ENCODE measurements around the gene FAM180B. TPM values are rescaled to one million over a fixed set of nuclear protein-coding genes. Genes with fewer than 3 reads are reported as not detected.

Gene FAM180B
- total RNA-seq, 2 donors from 2014 or later: 0.20 TPM; not detected in 1

GRCh38 chr11:47571895-47572294 lies 14.6 kb upstream of the FAM180B start:
- Histone ChIP-seq H3K27me3 (ENCODE audit: control insufficient read depth, insufficient read depth, low read length, poor library complexity, severe bottlenecking) (no peaks in the 10 kb centered on the region), H3K9ac (ENCODE audit: extremely low read depth, low read length, poor library complexity, severe bottlenecking) (no peak overlapping the region), H3K27ac (ENCODE audit: low read depth, low read length) (no peak overlapping the region), H3K4me3 (ENCODE audit: low read length) (no peak overlapping the region), H3K36me3 (ENCODE audit: control insufficient read depth, insufficient read depth, low read length) (peaks cover 78% of the 10 kb centered on the region), H3K9me3 (ENCODE audit: control insufficient read depth, low read length) (no peaks in the 10 kb centered on the region), H3K4me1 (ENCODE audit: control insufficient read depth, insufficient read depth, low read length) (no peaks in the 10 kb centered on the region)
- Mint-ChIP-seq H3K27me3 (ENCODE audit: insufficient read depth) (no peaks in the 10 kb centered on the region), H3K9me3 (no peaks in the 10 kb centered on the region), H3K4me1 (no peaks in the 10 kb centered on the region), H3K36me3 (ENCODE audit: low read depth) (peaks cover 63% of the 10 kb centered on the region), H3K4me3 (no peak overlapping the region), H3K27ac (no peak overlapping the region)
- 86 to 100% methylated on average over 1 of the region's 1 CpG for WGBS, 2 experiments (ENCODE audit: insufficient coverage in 1 of 2, insufficient read length in 1 of 2)
- no peak for TF ChIP-seq CTCF (conservative IDR thresholded peaks at IDR 0.05)
- DNase-seq: no peak

DNA sequence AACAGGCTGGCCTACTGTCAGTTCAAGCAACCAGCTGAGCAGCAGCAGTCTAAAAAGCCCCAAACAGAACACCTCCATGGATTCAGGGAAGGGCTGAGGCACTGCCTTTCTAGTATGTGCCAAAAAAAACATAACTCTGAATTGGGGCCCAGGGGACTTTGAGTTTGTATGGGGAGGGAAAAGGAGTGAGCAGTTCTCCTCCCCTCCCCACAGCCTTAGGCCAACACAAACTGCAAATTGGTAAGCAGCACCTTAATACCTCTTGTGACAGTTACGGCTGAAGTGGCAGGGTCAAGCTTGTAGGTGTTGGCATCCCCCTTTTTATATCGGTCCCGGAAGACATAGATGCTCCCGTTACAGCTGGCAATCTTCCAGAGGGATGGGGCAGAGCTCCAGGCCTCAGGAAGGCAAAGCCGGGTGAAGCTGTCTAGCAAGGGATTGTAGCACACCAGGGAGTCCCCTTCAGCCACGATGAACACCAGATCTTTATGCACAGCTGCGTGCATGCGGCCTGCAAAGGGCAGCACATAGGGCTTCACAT lies 13.7 kb upstream of the FAM180B start:
- Histone ChIP-seq H3K9ac (ENCODE audit: extremely low read depth, low read length, poor library complexity, severe bottlenecking) (no peak overlapping the region), H3K4me3 (ENCODE audit: low read length) (no peak overlapping the region), H3K27me3 (ENCODE audit: control insufficient read depth, insufficient read depth, low read length, poor library complexity, severe bottlenecking) (no peaks in the 10 kb centered on the region), H3K36me3 (ENCODE audit: control insufficient read depth, insufficient read depth, low read length) (peaks cover 81% of the 10 kb centered on the region), H3K27ac (ENCODE audit: low read depth, low read length) (no peak overlapping the region), H3K4me1 (ENCODE audit: control insufficient read depth, insufficient read depth, low read length) (peaks cover under 1% of the 10 kb centered on the region), H3K9me3 (ENCODE audit: control insufficient read depth, low read length) (no peaks in the 10 kb centered on the region)
- TF ChIP-seq CTCF (conservative IDR thresholded peaks at IDR 0.05): no peak
- H3K27ac Mint-ChIP-seq: no peak overlapping the region
- no peaks in the 10 kb centered on the region for H3K27me3 Mint-ChIP-seq (ENCODE audit: insufficient read depth)
- H3K4me1 Mint-ChIP-seq: peaks cover 1% of the 10 kb centered on the region
- no peak for DNase-seq
- H3K9me3 Mint-ChIP-seq: no peaks in the 10 kb centered on the region
- WGBS, 2 experiments (ENCODE audit: insufficient coverage in 1 of 2, insufficient read length in 1 of 2): 88 to 97% methylated on average over 8 of the region's 8 CpGs
- H3K36me3 Mint-ChIP-seq (ENCODE audit: low read depth): peaks cover 68% of the 10 kb centered on the region
- no peak overlapping the region for H3K4me3 Mint-ChIP-seq

DNA sequence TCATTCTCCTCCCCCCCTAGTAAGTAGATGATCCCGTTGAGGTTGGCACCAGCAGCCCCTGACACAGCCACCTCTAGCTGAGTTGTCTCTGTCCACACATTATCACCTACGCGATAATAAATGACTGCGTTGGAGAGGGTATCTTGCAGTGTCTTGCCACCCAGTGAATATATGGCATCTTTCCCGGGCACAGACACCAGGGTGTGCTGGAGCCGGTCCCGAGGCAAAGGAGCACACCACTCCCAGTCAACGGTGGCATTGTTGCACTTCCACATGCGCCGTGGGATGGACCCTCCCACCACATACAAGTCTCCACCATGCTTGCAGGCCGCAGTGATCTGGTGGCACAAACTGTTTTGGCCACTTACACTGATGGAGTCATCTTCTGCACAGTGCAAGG lies 13.2 kb upstream of the FAM180B start:
- no peak overlapping the region for H3K4me3 ChIP-seq (ENCODE audit: low read length)
- Mint-ChIP-seq H3K4me1 (peaks cover 4% of the 10 kb centered on the region), H3K9me3 (no peaks in the 10 kb centered on the region), H3K36me3 (ENCODE audit: low read depth) (peaks cover 65% of the 10 kb centered on the region), H3K27ac (no peak overlapping the region), H3K4me3 (no peak overlapping the region), H3K27me3 (ENCODE audit: insufficient read depth) (no peaks in the 10 kb centered on the region)
- H3K36me3 ChIP-seq (ENCODE audit: control insufficient read depth, insufficient read depth, low read length): peaks cover 81% of the 10 kb centered on the region
- H3K9me3 ChIP-seq (ENCODE audit: control insufficient read depth, low read length): no peaks in the 10 kb centered on the region
- TF ChIP-seq CTCF (conservative IDR thresholded peaks at IDR 0.05): no peak
- peaks cover 4% of the 10 kb centered on the region for H3K4me1 ChIP-seq (ENCODE audit: control insufficient read depth, insufficient read depth, low read length)
- no peak for DNase-seq
- H3K27me3 ChIP-seq (ENCODE audit: control insufficient read depth, insufficient read depth, low read length, poor library complexity, severe bottlenecking): no peaks in the 10 kb centered on the region
- H3K9ac ChIP-seq (ENCODE audit: extremely low read depth, low read length, poor library complexity, severe bottlenecking): no peak overlapping the region
- 94 to 97% methylated on average over 10 to 11 of the region's 11 CpGs for WGBS, 2 experiments (ENCODE audit: insufficient coverage in 1 of 2, insufficient read length in 1 of 2)
- no peak overlapping the region for H3K27ac ChIP-seq (ENCODE audit: low read depth, low read length)

All from endodermal cell (in vitro differentiated cells).